ENCODE results near the gene LMBR1.

LMBR1 gene

DNA sequence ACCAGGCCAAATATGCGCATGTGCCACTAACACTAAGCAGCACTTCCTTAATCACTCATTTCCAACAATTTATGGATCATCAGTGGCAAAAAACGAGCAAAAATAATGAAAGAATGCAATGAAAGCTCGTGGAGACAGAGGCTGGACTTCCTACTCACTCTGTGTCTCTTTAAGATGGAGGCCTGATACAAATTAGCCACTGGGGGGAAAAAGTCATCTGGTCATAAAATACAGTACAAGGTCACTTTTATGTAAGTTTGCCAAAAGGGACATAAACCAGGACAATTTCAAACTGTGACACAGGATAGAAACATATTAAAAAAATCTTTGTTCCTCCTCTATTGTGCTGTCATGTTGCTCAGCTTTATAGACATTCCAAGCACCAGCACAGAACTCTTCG, 101.7 kb downstream of the LMBR1 start:
- no peak for DNase-seq

DNA sequence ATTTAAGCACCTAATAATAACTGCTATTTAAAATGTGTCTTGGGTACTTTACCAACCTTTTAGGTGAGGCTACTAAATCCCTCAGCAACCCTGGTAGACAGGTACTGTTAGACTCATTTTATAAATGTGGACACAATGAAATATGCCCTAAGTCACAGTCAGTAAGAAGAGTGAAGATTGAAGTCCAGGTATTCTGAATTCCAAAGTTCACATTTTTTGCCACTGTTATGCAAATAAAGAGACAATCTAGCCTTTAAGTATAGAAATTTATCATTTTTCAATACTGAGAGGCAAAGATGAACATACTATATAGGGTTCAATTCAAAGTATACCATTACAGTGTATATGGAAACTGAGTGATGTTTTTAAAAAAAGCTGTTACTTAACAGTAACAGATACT, 102.7 kb downstream of the LMBR1 start:
- no peak for DNase-seq

DNA sequence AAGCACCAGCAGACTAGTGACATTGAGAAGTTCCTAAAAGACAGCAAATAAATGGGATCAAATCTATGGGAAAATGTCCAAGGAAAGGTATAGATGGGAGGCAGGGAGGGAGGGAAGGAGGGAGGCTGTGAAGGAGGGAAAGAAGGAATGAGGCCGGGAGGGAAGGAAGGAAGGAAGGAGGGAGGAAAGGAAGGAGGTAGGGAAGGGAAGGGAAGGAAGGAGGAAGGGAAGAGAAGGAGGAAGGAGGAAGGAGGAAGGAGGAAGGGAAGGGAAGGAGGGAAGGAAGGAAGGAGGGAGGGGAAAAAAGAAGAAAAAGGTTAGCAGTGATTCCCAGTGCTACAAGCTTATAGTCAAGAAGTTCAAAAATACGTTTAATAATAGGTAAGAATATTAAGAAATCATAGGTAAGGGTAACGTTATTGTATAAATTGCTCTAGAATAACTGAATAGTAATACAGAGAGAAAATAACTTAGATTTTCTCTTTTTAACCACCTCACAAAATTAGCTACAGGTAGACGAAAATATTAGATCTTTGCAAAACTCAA, 106.9 kb downstream of the LMBR1 start:
- DNase-seq: no peak

DNA sequence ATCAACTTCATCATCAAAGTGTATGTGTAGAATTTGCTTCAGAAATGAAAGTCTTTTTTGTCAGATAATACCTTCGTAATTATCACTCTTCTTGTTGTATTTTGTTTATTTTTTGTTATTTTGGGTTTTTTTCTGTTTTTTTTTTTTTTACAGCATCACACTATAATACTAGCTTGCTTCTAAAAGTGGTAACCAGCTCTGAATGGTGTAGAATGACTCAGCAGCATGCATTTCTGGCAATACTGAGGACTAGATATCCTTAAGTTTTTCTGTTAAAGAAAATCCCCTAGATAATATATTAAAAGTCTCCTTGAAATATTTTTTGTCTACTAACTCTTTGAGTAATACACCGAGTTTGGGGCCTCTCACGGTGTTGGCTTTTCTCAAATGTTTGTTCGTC, 109.1 kb downstream of the LMBR1 start:
- no peak for DNase-seq

DNA sequence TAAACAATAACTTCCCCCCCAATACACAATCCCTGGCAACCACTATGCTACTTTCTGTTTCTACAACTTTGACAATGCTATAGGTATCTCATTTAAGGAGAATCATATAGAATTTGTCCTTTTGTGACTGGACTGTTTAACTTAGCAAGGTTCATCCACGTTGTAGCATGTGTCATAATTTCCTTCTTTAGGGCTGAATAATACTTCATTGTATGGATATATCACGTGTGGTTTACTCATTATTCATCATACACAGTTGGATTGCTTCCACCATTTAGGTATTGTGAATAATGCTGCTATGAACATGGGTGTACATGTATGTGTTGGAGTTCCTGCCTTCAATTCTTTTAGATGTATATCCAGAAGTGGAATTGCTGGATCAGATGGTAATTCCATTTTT, 111.0 kb downstream of the LMBR1 start:
- DNase-seq: no peak

DNA sequence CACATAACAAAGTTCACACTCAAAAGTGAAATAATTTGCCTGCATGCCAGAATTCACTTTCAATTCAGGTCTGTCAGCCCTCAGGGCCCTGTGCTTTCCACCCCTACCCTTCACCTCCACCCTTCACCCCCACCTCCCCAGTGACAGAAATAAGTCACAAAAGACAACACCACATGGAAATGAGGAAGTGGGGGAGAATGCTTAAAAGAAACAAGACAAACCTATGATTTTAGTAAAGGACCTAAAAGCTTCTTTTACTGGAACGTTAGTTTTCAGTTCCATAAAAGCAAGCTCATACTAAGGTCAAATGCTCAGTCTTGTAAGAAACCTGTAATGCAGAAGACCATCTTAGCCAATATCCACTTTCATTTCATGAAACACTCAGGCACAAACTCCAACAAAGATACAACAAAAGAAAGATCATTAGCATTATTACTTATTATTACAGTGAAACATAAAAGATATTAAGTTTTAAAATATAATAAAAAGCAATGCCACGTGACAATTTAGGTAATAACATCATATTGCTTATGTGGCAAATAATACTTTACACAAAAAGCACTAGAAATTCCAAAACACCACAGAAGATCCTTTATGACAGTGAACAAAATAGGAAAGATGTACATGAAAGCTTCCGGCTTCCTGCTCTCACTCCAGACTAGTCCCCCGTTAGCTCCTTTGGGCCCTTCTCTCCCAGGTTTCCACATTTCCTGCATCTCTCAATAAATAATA, 112.1 kb downstream of the LMBR1 start:
- no peak for DNase-seq

DNA sequence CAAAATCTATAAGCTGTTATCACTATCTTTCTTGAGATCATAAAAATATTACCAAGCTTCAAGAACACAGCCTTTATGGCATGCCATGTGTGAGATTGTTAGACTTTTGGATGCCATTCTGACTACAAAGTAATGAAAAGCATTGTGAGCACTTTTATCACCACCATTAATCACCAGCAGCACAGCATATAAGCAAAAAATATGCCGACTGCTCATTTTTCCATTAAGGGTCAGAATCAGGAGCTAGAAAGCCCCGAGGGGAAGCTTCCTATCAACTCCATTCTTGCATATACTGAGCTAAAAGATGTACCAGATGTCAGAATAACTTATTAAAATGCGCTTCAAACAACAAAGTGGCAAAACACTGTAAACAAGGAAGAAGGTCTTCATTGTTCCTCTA, 114.3 kb downstream of the LMBR1 start:
- no peak for DNase-seq

DNA sequence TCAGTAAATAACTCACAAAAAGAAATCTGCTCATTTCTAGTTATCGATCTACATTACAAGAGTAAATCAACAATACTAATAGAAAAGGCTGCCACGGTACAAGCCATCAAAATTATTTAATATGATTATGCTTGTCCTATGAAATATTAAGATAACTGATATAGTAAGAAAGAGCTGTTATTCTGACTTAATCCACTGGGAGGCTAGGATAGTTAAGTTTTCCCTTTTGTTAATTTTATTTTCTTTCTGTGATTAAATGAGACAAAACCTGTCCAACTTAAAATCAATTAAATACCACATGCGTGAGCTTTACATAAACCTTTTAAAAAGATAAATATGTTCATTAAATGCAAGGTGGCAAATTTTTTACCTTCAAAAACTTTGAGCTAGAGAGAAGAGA, 114.8 kb downstream of the LMBR1 start:
- no peak for DNase-seq

DNA sequence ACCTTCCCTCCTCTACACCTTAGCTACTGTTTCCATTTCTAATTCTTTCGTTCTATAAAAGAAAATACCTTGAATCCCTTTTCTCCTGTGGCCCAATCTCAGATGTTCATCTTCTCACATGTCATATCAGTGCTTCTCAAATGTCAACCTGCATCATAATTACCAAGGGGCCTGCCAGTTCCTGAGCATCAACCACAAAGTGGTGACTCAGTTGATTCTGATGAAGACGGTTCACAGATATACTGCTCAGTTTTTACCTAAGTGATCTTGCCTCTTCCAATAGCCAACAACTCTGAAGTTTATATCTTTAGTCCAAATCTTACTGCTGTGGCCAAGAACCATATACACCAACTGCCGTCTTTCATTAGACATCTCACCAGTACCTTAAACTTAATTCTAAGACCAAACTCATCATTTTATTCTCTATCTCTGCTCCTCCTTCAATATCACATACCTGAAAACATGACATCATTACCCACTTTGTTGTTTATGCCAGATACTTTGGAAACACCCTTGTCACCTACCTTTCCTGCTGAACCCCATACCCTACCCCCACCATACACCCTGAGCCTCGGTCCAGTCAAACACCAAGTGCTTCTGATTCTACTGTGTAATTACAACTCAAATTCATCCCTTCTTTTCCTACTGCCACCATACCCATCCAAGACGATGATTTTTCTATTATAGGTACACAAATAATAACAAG, 115.5 kb downstream of the LMBR1 start:
- no peak for DNase-seq

DNA sequence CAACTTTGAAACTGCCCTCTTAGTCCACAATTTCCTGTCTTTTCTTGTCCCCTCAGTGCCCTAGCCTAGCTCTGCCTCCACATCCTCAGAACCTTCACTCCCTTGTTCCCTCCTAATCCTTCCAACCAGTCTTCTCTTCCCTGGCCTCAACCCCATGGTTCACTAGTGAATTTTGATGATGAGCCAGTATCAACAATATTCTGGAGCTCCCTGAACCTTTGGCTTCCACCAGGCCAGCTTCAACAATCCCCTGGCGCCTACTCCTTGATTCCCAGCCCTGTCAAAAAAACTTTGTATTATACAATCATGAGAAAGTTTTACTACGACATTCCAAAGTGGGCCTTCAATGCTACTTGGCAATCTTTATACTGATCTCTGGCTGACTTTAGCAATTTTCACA, 116.5 kb downstream of the LMBR1 start:
- no peak for DNase-seq

DNA sequence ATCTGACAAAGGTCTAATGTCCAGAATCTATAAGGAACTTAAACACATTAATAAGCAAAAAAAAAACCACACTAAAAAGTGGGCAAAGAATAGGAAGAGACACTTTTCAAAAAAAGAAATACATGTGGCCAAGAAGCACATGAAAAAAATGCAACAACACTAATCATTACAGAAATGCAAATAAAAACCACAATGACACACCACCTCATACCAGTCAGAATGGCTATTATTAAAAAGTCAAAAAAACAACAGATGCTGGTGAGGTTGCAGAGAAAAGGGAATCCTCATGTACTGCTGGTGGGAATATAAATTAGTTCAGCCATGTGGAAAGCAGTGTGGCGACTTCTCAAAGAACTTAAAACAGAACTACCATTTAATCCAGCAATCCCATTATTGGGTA, 119.0 kb downstream of the LMBR1 start:
- DNase-seq: no peak

DNA sequence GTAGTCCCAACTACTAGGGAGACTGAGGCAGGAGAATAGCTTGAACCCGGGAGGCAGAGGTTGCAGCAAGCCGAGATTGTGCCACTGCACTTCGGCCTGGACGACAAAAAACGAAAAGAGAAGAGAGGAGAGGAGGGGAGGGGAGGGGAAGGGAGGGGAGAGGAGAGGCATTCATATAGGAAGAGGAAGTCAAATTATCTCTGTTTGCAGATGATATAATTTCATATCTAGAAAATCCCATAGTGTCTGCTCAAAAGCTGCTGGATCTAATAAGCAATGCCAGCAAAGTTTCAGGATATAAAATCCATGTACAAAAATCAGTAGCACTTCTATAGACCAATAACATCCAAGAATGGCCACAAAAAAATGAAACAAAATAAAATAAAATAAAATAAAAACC, 120.3 kb downstream of the LMBR1 start:
- DNase-seq: no peak

DNA sequence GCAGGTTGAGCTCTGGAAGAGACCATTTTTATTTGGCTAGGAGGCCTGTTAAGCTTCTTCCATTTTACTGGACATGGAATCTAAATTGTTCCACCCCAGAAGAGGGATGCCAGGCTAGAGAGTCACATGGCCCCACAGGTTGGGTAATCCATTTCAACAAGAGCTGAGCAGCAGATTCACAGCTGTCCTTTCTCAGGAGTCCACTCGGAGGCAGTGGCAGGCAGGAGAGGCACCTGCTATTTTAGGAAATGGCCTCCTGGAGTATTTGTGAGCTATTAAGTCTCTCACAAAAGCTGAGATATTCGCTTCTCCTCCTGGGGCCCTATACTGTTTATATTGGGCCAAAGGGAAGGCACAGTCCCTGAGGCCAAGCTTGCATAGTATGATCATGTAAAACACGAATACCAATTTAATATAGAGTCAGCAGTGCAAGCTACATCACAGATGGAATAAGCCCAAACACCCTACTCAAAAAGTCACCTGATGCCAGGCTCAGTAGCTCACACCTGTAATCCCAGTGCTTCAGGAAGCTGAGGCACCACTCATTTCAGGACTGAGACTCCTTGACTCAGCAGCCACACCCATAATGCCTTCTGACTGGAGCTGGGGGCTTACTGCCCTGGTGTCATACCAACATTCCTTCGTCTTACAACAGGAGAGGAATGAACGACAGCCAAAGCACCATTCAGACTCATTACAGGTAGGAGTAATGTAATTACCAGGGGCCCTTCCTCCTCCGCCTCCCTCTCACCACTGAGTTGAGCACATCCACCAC, 124.1 kb downstream of the LMBR1 start:
- no peak for DNase-seq

DNA sequence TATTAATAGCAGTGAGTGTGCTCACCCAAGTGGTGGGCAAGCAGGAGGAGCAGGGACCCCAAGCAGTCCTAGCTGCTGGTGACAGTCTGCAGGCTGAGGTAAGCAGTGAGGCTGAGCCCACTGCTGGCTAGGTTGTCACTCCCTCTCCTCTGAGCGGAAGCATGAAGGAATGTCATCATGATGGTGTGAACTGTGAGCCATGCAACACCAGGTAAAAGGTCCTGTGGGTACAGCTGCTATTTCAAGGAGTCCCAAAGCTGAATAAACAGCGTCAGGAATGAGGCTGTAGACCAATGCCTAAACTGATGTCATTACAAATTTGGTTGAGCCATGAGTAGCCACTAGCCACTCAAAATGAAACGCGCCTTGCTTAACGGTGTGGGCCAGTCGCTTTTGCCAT, 126.3 kb downstream of the LMBR1 start:
- no peak for DNase-seq

DNA sequence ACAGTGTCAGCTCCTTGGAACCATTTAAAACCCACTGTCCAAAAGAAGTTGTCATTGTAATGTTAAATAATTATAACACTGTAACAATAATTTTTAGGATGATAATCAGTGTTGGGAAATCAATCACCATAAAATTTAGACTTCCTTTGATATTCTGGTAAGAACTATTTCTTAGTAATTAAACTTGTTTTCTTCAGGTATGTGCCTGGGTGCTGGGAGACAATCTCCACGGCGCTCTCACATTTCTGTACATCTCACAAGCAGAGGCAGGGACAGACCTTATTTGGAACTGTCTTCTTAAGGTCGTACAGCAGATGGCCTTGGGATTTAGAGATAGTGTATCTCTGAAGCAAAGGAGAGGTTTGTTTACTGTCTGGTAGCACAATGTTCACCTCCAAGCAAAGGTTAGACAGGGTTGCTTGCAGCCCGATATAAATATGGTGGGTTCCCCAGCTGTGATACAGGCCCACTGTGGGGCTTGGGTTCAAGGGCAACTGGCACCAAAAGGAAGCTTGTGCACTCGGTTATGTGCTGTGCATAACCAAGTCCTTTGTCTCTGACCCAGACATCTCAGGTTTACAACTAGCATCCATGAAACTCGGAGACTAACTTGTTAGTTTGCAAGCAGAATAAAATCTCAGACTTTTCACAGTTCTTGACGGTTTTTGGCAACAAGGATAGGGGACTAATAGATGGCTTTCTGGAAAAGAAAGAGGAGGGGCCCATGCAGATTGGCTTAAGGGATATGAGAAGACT, 126.9 kb downstream of the LMBR1 start:
- no peak for DNase-seq

DNA sequence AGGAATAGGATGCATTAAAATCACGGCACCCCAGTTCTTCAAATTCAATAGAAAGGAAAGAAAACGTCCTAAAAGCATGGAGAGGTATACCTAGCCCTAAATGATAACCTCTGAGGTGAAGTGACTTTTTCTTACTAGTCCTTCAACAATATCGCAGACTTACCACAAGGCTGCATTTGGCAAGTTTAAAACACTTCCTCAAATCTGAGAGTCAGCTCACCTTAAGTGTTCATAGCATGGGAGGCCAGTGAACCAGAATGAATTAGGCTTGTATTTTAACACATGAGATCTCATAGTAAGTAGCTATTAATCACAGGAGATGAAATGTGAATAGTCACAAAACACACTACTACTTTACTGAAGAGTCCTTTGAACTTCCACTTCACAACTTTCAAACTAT, 128.2 kb downstream of the LMBR1 start:
- no peak for DNase-seq

DNA sequence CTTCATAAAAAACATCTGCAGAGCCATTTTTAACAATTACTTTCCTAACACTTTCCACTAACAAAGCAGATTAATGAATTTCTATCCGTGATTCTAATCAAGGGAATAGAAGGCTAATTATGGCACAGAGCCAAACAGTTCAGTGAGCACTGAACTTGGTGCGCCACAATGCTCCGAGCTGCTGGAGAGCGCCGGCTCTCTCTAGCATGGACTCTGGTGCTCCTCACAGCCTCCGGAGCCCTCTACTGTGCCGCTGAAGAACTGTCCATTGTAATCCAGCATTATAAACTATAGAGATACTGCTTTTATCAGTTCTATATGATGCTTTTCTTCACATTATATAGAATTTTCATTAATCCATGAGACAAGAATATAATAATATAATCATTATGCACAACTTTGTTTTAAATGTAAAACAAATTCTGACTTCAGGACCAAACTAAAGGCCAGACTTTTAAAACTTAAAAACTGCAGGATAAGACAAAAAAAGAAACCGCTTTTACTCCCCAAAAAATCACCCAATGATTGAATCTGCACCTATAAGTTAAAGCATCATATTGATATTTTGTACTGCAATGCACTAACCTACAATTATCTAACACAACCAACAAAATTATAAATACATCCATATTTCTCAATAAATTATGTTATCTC, 128.8 kb downstream of the LMBR1 start:
- DNase-seq: no peak

DNA sequence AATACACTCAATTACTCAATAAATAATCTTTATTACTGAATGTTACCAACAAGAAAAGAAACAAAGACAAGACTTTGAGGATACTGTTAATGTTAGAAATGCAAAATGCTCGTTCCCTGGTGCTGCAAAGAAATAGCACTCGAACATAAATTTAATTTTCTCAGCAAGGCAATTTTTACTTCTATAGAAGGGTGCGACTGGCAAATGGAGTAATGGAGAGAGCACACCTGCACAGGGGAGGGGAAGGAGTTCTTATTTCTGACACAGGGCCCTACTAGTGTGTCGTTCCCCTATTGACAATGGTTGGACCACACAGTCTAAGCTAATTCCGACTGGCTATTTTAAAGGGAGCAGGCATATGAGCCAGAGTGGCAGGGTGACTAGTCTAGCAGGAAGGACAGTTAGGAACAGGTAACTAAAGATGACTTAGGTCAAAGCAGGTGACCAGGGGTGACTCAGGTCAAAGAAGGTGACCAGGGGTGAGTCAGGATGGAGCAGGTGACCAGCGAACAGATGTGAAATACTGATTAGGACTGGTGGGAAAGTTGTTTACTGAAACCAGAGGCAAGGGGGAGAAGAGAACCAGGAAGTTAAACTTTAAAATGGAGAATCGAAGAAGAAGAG, 133.3 kb downstream of the LMBR1 start:
- DNase-seq: no peak

DNA sequence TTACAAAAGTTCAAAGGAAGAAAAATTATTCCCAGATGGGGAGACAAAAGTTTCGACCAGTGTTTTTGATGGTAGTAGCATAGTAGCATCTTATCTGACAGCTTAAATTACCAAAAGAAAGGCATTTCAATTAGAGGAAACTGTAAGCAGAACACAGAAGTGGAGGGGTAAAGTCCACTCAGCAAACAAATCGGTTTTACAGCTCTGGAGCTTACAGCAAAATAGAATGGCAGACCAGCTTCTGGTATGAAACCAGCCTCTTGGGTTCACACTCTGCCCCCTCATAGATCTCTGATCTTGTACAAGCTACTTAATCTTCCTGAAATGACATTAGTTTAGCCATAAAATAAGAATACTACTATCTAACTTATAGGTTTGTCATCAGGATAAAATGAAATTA, 133.8 kb downstream of the LMBR1 start:
- no peak for DNase-seq

DNA sequence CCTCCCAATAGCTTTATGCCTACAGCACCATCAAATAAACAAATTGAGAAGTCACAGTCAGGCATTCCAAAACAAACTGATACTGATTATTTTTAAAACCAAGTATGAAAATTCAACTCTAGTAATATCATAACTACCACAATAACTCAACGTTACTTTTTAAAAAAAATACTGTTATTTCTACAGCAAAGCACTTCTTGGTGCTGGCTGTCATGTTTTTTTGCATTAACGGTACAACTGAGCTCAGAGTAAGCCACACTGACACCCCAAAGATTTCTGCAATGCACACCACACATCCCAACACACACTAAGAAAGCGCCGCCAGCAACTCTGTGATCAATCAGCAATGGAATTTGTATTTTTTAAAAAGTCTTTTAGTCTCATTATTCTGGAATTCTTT, 138.8 kb downstream of the LMBR1 start:
- no peak for DNase-seq

DNA sequence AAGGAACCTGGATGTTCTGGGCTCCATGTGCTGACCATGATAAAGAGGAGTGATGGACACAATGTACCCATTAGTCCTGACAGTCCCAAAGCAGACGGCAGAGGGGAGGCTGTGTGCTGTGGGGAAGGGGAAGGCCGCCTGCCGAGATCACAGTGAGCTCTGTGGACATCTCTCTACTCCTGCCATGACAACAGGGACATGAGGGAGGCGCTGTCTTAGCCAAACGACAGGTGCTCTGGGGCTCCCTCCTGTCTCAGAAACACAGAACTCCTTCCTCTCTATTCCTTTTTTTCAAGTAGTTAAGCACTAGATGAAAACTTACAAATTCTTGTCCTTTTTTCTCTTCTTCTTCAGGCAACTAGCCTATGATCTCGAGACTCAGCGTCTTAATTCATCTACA, 139.4 kb downstream of the LMBR1 start:
- no peak for DNase-seq

DNA sequence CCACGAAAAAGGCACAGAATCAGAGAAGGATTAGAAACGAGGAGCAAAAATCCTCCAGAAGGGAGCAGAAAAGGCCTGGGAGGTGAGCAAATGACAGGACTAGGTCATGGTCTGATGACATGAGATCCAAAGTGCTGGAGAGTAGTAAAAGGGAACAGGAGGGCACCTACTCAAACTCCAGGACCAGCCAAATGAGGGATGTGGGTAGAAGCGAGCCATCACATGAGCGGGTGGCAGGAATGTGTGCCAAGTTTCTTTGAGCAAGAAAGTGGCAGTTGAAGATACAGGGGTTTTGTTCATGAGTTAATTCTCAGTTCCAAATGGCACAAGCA, 139.8 kb downstream of the LMBR1 start:
- no peak for DNase-seq

Measured in activated gamma-delta T cell (primary cell).